ENCODE results near the gene PCLO.
"Not testable (repeated sequence)": the region's sequence is repeated elsewhere in the genome, so short reads cannot be mapped to it uniquely, and the experiment has no call there.

Gene PCLO

GRCh38 chr7:83032195-83032594 lies 130.5 kb downstream of the PCLO start:
- Histone ChIP-seq H3K9ac (no peak overlapping the region), H3K27ac (no peak overlapping the region), H2AFZ (no peak overlapping the region), H3K4me1 (no peaks in the 10 kb centered on the region), H3K79me2 (no peaks in the 10 kb centered on the region), H3K4me2 (ENCODE audit: low read length) (no peak overlapping the region), H3K4me3 (ENCODE audit: low read depth, low read length) (no peak overlapping the region), H3K9me3 (ENCODE audit: control insufficient read depth, low read length) (no peaks in the 10 kb centered on the region), H3K27me3 (ENCODE audit: control insufficient read depth, insufficient read depth, low read length) (no peaks in the 10 kb centered on the region), H3K36me3 (ENCODE audit: control insufficient read depth, insufficient read depth, low read length) (no peaks in the 10 kb centered on the region)
- TF ChIP-seq CTCF (IDR thresholded peaks at IDR 0.05): no peak

- H3K9ac ChIP-seq; H3K4me1 ChIP-seq; H3K9me3 ChIP-seq (ENCODE audit: control insufficient read depth, low read length); H3K4me2 ChIP-seq (ENCODE audit: low read length); H3K27me3 ChIP-seq (ENCODE audit: control insufficient read depth, insufficient read depth, low read length); H3K27ac ChIP-seq; H2AFZ ChIP-seq; H3K4me3 ChIP-seq (ENCODE audit: low read depth, low read length); H3K36me3 ChIP-seq (ENCODE audit: control insufficient read depth, insufficient read depth, low read length); H3K79me2 ChIP-seq: not testable (repeated sequence)
Measured at GRCh38 chr7:83023817-83024665, 138.6 kb downstream of the PCLO start.

GRCh38 chr7:83021032-83021431 lies 141.7 kb downstream of the PCLO start:
- no peaks in the 10 kb centered on the region for H3K9me3 ChIP-seq (ENCODE audit: control insufficient read depth, low read length)
- H2AFZ ChIP-seq: no peak overlapping the region
- no peaks in the 10 kb centered on the region for H3K4me1 ChIP-seq
- H3K36me3 ChIP-seq (ENCODE audit: control insufficient read depth, insufficient read depth, low read length): no peaks in the 10 kb centered on the region
- no peak overlapping the region for H3K4me2 ChIP-seq (ENCODE audit: low read length)
- H3K4me3 ChIP-seq (ENCODE audit: low read depth, low read length): no peak overlapping the region
- no peaks in the 10 kb centered on the region for H3K27me3 ChIP-seq (ENCODE audit: control insufficient read depth, insufficient read depth, low read length)
- no peak overlapping the region for H3K27ac ChIP-seq
- no peaks in the 10 kb centered on the region for H3K79me2 ChIP-seq
- no peak overlapping the region for H3K9ac ChIP-seq
- TF ChIP-seq CTCF (IDR thresholded peaks at IDR 0.05): no peak

- no peak overlapping the region for H2AFZ ChIP-seq
- no peak overlapping the region for H3K27ac ChIP-seq
- no peak overlapping the region for H3K4me2 ChIP-seq (ENCODE audit: low read length)
- no peaks in the 10 kb centered on the region for H3K4me1 ChIP-seq
- H3K36me3 ChIP-seq (ENCODE audit: control insufficient read depth, insufficient read depth, low read length): no peaks in the 10 kb centered on the region
- no peaks in the 10 kb centered on the region for H3K9me3 ChIP-seq (ENCODE audit: control insufficient read depth, low read length)
- H3K79me2 ChIP-seq: no peaks in the 10 kb centered on the region
- no peak overlapping the region for H3K4me3 ChIP-seq (ENCODE audit: low read depth, low read length)
- no peak overlapping the region for H3K9ac ChIP-seq
- TF ChIP-seq CTCF (IDR thresholded peaks at IDR 0.05): no peak
- H3K27me3 ChIP-seq (ENCODE audit: control insufficient read depth, insufficient read depth, low read length): no peaks in the 10 kb centered on the region
Measured at GRCh38 chr7:83020161-83020560, 142.5 kb downstream of the PCLO start.

- H3K9ac ChIP-seq: no peak overlapping the region
- no peaks in the 10 kb centered on the region for H3K27me3 ChIP-seq (ENCODE audit: control insufficient read depth, insufficient read depth, low read length)
- H3K4me1 ChIP-seq: no peaks in the 10 kb centered on the region
- no peaks in the 10 kb centered on the region for H3K36me3 ChIP-seq (ENCODE audit: control insufficient read depth, insufficient read depth, low read length)
- H3K4me2 ChIP-seq (ENCODE audit: low read length): no peak overlapping the region
- H3K79me2 ChIP-seq: no peaks in the 10 kb centered on the region
- H3K4me3 ChIP-seq (ENCODE audit: low read depth, low read length): no peak overlapping the region
- H3K9me3 ChIP-seq (ENCODE audit: control insufficient read depth, low read length): no peaks in the 10 kb centered on the region
- no peak overlapping the region for H3K27ac ChIP-seq
- no peak for TF ChIP-seq CTCF (IDR thresholded peaks at IDR 0.05)
- no peak overlapping the region for H2AFZ ChIP-seq
Measured at GRCh38 chr7:83015916-83016315, 146.8 kb downstream of the PCLO start.
